NCI-H1694 treated with DMSO at 0.1 percent for 48 hours (cell line): Measurements from ENCODE around the gene AP1B1.
"Not testable (repeated sequence)": the region's sequence is repeated elsewhere in the genome, so short reads cannot be mapped to it uniquely, and the experiment has no call there.

ENCODE experiments used
- DNase-seq: peaks from one replicate; lab custom pipeline; 2025; lab: John Stamatoyannopoulos, UW

AP1B1 gene

GRCh38 chr22:29348956-29349355, 39.4 kb downstream of the AP1B1 start:
- DNase-seq: no peak

- DNase-seq: peak; percentile 19
Observed at GRCh38 chr22:29348041-29348440, 40.3 kb downstream of the AP1B1 start.

DNA sequence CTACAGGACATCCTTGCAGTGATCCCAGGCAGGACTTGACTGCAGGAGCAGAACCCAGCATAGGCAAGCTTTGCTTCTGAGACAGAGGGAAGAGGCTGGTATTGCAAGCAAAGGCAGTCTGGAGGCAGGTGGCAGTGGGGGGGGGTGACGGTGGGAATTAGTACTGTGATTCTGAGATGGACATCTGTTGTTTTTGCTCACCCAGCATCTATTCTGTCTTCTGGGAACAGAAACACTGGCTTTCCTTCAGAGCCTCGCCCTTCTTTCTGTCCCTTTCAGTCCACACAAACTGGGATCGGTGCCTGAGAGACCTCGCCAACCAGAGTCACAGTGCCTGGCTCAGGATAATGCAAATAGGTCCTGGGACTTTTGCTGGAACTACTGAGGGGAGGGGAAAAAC, 41.7 kb downstream of the AP1B1 start:
- DNase-seq: peak; percentile 95

- no peak for DNase-seq
Observed at GRCh38 chr22:29345932-29346331, 42.4 kb downstream of the AP1B1 start.

GRCh38 chr22:29344889-29345288, 43.5 kb downstream of the AP1B1 start:
- DNase-seq: not testable (repeated sequence)

GRCh38 chr22:29344137-29344536, 44.2 kb downstream of the AP1B1 start:
- peak; percentile 64 for DNase-seq

DNA sequence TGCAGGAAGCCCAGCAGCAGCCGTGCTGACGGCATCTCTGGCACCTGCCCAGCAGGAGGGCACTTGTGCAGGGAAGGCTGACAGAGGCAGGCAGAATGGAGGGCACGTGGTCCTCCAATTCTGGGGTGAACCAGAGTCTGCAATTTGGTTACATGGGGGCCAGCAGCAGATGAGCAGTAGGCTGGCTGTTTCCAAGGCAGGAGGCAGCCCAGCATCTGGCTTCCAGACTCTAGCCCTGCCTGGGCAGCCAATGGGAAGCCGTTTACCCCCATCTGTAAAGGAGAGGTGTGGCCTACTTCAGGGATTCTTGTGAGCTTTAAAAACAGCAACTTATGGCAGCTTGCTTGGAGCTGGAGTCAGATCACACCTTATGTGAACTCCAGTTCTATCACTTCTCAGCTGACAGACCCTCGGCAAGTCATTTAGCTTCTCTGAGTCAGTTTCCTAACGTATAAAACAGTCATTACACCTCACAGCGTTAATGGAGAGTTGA, 45.0 kb downstream of the AP1B1 start:
- DNase-seq: peak; percentile 94

- DNase-seq: peak; percentile 48
Observed at GRCh38 chr22:29342577-29343312, 45.6 kb downstream of the AP1B1 start.

DNA sequence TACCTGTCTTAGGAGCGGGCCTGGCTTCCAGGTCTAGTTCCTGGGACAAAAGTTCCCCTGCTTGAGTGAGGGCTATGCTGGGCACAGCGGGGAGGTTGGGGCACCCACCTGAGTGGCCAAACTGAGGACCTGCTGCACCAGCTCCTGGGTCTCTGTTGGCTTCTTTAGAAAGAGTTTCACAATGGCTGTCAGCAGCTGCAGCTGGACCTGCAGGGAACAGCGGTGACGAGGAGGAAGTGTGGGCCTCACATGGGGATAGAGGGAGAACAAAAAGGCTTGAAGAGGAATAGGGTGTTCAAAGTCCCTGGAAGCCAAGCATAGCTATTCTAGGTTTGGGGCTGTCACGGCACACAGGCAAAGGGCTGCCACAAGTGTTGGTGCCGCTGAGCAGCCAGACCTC, 46.2 kb downstream of the AP1B1 start:
- no peak for DNase-seq

DNA sequence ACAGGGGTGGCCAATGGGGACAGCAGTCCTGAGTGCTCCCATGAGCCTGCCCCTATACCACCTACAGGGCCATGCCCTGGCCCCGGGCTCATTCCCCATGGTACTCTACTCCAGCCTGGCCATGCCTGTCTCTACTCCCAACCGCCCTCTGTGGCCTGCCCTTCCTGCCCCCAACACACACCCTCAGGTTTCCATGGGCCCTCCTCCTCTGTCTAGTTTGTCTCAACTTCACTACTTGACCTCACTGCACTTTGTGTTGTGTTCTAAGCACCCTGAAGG, 46.6 kb downstream of the AP1B1 start:
- DNase-seq: no peak

DNA sequence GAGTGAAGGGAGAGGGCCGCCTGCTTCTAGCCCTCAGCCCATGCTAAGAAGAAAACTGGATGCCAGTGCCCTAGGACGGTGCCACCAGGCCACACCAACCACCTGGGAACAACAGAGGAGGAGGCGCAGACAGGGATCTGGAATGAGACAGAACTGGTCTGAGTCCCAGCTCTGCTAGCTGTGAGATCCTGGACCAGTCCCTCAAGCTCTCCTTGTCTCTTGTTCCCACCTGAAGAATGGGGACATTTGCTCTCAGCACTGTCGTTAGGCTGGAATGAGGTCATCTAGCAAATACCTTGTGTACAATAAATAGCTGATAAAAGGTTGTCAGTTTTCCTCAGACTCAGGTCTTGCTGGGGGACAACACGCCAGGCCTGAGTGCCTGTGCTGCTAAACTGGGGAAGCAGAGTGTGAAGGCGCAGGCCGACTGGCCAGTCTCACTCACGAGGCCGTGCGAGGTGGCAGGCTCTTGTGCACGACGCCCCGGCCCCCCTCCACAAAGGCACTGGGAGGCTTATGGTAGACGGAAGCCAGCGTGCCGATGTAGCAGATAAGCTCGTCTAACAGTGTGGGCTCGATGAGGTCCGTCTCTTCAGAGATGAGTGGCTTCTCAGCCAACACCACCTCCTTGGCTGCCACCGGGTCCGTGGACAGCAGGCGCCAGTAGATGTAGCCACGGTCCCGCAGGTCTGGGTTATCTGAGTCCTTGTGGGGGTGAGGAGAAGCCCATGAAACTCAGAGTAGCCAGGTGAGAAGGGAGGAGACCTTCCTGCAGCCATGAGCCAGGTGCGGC, 47.1 kb downstream of the AP1B1 start:
- DNase-seq: no peak

GRCh38 chr22:29340566-29340965, 47.8 kb downstream of the AP1B1 start:
- no peak for DNase-seq

DNA sequence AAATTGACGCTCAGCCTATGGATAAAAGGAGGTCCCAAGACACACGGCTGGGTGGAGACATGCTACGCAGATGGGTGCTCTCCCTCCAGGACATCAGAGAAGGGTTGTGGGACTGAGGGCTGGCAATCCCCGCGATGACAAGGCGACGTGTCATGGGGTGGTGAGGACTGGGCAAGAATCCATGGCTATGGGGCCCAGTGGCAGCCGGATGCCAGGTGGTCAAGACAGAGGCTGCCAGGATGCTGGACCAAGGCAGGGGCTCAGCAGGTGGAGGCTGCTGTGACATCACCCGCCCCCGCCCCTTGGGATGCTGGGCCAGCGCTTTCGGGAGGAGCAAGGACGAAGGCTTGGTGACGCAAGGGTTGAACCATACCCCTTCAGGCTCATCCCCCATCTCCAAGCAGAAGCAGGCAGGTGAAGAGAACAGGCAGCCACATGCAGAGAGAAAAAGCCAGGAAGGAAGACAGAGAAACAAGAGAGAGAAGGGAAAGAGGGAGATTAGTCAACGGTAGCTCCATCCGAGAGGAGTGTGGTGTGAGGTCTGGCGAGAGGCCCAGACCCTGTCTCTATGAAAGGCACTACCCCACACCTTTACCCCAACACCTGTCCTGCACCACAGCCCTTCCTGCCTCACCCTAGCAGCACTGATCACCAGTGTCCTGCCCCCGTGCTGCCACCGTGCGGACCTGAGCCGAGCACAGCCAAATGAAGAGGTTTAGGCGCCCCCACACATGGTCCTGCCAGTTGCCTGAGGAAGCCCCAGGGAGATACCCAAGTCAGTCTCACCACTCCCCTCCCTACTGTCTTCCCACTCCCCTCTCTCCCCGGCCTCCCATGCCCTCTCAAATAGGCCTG, 48.8 kb downstream of the AP1B1 start:
- DNase-seq: no peak

- no peak for DNase-seq
Observed at GRCh38 chr22:29338398-29338797, 50.0 kb downstream of the AP1B1 start.

DNA sequence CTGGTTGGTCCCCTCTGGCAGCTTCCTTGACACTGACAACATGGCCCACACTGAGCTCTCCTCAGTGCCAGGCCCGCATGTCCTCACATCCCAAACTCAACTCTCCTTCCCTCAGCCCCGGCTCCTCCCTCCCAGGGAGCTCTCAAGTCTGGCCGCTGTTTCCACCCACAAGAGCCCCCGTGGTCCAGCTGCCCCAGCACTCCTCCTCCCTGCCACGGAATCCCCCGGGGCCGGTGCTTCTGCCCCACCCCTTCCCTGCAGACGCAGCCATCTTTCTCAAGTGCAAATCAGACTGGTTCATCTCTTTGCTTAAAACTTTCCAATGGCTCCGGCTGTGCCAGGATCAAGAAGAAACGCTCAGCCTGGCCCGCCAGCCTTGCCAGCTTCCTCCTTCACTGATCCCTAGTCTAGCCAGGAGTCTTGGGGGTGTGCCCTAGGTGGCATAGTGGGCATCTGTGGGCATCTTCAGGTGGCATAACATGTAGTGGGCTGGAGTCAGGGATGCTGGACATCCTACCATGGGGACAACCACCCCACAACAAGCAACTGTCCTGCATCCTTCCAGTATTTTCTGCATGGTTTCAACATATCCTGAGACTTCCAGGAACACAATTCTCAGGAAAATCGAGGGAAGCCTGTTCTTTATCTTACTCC, 50.6 kb downstream of the AP1B1 start:
- no peak for DNase-seq

DNA sequence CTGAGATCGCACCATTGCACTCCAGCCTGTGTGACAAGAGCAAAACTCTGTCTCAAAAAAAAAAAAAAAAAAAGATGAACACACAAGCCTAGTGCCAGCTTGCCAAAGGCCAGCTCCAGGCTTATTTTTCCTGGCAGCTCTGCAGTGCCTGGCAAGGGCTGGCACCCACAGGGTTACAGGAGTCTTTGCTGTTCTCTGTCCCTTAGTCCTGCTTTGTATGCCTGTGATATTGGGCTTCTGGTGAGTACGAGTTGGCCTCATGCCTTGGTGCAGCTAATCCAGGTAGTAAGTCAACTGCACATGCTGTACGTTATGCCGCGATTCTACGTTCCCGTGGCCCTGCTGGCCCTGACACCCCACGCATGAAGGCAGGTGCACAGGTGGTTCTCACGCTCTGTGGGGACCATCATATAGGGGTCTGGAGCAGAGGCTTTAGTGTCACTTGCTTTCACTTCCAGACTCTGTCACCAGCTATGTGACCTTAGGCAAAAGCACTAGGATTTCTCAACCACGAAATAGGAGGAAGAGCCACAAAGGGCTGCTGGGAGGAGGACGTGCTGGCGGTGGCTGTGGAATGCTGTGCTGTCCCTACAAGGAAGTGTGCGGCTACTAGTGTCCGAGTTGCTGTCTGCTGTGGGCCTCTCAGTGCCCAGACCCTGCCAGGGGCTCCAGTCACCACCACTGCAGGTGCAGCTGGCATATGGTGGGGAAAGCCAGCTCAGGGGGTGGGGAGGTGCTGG, 51.4 kb downstream of the AP1B1 start:
- DNase-seq: no peak

DNA sequence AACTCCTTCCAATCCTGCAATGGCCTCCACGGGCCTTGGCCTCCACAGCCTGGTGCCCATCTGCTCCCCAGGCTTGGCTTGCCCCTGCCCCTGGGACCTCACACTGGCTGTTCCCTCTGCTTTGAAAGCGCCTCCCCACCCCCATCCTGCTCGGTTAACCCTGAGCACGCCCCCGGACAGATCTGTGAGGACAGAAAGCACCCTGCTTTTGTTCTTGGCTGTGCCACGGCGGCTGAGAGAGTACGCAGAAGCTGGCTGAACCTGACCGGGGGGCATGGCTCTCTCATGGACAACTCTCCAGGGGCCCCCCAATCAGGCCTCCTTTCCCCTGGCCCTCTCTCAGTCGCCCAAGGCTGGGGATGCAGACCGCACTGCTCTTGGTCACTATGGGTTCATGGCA, 52.7 kb downstream of the AP1B1 start:
- no peak for DNase-seq

DNA sequence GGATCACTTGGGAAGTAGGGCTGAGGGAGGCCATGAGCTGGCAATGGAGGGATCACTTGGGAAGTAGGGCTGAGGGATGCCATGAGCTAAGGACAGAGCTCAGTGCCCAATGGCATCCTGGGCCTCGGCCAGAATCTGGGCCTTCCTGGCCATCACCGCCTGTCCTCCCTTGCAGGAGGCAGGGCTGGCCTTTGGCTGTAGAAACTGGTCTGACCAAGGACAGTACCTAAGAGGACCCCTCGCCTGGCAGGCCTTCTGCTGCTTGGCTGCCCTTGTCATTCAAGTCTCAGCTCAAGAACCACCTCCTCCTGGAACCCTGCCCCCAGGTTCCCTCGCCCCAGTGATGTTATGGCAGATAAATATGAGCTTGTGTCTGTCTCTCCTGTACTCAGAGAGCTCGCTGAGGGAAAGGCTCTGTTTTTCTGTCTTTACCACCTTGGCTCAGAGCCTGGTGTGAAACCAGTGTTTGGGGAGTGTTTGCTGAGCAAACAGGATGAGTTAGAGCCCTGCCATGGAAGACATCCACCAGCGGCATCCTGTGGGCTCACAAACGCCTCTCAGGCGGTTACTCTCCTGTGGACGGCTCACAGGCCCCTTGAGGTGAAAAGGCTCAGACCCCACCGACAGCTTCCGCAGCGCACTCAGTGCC, 53.5 kb downstream of the AP1B1 start:
- DNase-seq: no peak

- DNase-seq: no peak
Observed at GRCh38 chr22:29334148-29334547, 54.2 kb downstream of the AP1B1 start.

- DNase-seq: no peak
Observed at GRCh38 chr22:29332886-29333496, 55.4 kb downstream of the AP1B1 start.
